Stimulated activated CD8-positive, alpha-beta memory T cell treated with anti-CD3 and anti-CD28 coated beads, Interleukin-4, amount 100 ng/mL, for 4 hours (primary cell): ENCODE results near the gene TMEM120B.

Experiments used
- DNase-seq, 2 donors: peaks; one replicate each; pipeline ENCODE4 v3.0.0-alpha.2; 2020; ENCODE audit warnings: low read depth in 2 of 2, low spot score in 1 of 2

TMEM120B gene

GRCh38 chr12:121773011-121773777, 60.6 kb downstream of the TMEM120B start:
- DNase-seq, result peak in 1 of 2 donors; percentile 56

DNA sequence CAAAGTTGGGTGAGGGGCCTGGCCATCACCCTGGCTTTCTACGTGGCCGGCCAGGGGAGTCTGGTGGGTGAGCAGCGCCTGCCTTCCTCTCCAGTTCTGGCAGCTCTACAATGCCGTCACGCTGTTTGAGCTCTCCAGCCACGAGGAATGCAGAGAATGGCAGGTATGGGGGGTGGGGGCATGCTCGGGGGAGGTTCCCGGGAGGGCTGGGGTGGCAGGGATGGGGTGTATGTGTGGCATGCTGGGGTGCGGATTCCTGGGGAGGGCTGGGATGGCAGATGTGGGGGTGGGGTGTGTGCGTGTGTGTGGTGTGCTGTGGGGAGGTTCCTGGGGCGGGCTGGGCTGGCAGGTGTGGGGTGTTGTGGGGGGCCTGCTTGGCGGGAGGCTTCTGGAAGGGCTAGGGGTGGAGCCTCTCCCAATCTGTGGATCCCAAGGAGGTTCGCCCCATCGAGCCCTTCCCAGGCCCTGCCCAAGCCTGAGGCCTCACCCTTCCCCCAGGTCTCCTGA, 62.5 kb downstream of the TMEM120B start:
- no peak for DNase-seq

- DNase-seq, result no peak
Measured at GRCh38 chr12:121775501-121775900, 62.9 kb downstream of the TMEM120B start.

DNA sequence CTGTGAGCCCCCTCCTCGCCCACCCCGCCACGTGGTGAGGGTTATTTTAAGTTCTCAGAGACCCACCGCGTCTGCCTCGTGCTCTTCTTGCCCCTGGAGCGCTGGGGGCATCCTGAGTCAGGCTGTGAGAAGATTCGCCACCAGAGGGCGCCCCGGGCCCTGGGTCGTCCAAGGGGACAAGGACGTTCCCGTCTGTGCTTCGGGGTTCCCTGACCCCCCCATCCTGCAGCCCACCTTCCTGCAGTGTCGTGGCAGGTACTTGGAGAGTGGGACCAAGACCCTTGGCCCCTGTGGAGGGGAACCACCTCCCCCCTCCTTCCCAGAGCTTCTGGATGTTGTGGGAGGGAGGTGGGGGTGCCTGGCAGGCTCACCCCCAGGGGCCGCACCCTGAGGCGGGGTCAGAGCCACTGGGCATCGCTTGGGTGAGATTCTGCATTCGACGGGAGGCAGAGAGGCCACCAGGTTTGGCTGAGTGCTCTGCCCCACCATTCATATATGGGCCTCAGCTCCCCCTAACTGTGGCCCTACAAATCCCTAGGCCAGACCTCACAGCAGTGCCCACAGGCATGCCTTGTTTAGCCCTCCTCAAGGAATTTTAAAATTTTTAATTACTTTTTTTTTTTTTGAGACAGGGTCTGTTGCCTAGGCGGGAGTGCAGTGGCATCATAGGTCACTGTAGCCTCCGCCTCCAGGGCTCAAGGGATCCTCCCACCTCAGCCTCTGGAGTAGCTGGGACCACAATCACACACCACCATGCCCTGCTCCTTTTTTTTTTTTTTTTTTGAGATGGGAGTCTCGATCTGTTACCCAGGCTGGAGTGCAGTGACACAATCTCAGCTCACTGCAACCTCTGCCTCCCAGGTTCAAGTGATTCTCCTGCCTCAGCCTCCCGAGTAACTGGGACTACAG, 63.9 kb downstream of the TMEM120B start:
- DNase-seq, result peak; percentile 74 to 94

DNA sequence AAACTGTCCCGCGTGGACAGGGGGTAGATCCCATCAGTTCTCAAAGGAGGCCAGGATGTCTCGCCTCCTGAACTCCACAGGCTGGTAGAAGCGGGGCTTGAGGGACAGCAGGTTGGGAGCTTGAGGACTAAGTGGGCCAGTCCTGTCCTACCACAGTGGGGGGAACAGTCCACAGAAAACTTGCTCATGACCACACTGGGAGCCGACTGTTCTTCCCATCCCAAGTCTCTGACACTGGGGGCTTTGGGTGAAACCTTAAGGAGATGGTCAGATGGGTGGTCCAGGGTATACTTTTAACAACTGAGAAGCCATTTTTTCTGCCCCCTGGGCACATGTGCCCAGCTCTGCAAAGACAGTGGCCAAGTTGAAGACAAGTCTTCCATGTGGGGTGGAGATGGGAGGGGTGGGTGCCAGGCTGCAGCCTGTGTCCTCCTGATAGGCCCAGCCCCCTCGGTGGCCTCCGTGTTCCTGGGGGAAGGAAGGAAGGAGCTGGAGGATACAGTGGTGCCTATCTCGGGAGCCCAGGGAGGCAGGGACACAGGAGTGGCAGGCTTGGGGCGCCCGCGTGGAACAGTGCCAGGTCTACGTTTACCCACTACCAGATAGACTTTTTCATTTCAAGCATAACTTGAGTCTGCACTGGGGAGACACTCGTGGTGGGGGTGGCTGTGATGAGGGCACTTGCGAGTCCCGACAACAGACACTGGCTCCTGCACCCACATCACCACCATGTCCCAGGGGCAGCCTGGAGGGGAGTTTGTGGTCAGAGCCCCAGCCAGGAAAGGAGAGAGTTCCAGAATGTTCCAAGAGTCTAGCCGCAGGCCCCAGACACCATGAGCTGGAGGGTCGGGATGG, 66.2 kb downstream of the TMEM120B start:
- DNase-seq, result no peak

- DNase-seq, result no peak
Measured at GRCh38 chr12:121779422-121779895, 66.9 kb downstream of the TMEM120B start.

- DNase-seq, result no peak
Measured at GRCh38 chr12:121780429-121780828, 67.9 kb downstream of the TMEM120B start.

GRCh38 chr12:121781484-121781997, 69.0 kb downstream of the TMEM120B start:
- no peak for DNase-seq

DNA sequence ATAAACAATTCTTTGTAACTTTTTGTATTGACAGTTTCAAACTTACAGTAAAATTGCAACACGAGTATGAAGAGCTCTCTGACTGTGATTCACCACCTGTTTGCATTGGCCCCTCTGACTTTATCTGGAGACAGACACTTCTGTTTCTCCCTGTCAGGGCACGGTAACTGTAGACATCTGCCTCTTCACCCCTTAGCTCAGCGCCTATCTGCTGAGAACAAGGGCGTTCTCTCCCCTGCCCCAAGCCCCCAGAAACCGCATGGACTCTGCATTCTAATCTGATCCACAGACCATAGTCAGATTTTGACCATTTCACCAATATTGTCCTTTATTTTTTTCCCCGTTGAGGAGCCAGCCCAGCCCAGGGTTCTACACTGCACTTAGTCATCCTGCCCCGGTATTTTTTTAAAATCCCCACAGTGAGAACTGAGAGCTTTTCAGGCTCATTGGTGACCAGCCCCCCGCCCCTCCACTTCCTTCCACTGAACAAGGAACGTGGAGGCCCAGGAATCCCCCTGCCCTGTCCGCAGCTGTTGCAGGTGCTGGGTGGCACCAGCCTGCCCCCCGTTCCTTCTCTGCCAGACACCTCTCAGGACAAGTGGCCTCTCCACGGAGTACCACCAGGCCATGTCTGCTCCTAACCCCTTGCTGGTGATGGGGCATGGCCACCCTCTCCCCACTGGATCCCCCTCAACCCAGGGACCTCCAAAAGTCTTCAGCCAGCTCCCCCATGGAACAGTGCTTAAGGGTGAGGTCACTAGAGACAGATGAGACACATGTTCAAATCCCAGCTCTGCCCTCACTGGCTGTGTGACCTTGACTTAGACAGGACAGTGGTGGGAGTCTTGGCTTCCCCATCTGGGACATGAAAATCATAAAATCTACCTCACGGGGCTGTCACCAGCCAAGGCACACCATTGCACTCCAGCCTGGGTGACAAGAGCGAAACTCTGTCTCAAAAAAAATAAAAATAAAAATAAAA, 69.7 kb downstream of the TMEM120B start:
- DNase-seq, result no peak

- DNase-seq, result no peak
Measured at GRCh38 chr12:121783766-121784165, 71.2 kb downstream of the TMEM120B start.

- no peak for DNase-seq
Measured at GRCh38 chr12:121784460-121784859, 71.9 kb downstream of the TMEM120B start.

GRCh38 chr12:121786440-121786825, 73.9 kb downstream of the TMEM120B start:
- DNase-seq, result no peak

GRCh38 chr12:121787063-121788025, 74.8 kb downstream of the TMEM120B start:
- no peak for DNase-seq

- no peak for DNase-seq
Measured at GRCh38 chr12:121788176-121788818, 75.7 kb downstream of the TMEM120B start.

DNA sequence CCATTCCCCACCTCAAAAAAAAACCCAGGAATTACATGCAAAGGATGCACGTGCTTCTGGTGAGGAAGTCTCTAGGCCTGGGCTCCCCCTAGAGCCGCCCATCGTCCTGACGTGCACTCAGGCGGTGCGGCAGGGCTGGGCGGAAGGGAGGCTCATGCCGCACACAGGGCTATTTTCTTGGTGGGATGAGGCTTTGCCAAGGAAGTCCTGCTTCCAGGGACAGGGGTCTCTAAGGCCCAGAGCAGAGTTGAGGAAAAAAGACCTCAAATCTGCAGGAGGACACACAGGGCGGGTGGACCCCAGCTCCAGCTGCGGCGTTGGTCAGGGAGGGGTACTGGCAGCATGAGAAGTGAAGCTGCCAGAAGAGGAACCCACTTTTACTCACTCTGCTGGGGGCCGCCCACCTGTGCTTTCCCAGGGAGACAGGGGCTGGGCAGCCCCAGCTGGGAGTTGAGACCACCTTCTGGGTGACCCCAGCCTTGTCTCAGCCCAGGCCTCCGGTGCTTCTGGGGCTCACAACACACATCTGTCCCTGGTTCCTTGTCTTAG, 76.8 kb downstream of the TMEM120B start:
- no peak for DNase-seq

GRCh38 chr12:121789800-121790728, 77.5 kb downstream of the TMEM120B start:
- peak; percentile 89 to 94 for DNase-seq
